K562 (cell line): Measurements from ENCODE around the gene LPAR4. TPM values are rescaled to one million over a fixed set of nuclear protein-coding genes. Genes with fewer than 3 reads are reported as not detected.
"Not testable (repeated sequence)": the region's sequence is repeated elsewhere in the genome, so short reads cannot be mapped to it uniquely, and the experiment has no call there.

Source experiments
- ATAC-seq: fragments of 200-7000 bp; cut with Tn5 transposase; 3 replicates; pipeline ENCODE4 v1.9.1; 2020; ENCODE audit warnings: moderate library complexity
- BruUV-seq: library from RNA; stranded (reverse); fragments of 400-500 nt; replicated peaks from 2 replicates; lab custom pipeline; 2021; lab: Mats Ljungman, UMichigan
- CTCF ChIA-PET: fragments of 300-600 bp; formaldehyde crosslinking; extraction: SDS; loops from one replicate; lab custom pipeline; 2021; ENCODE audit warnings: low intra/inter-chr PET ratio; lab: Yijun Ruan, JAX
- POLR2A ChIA-PET: fragments of 300-600, 350-650 bp; sonication (Branson Sonifier 250); formaldehyde crosslinking; extraction: SDS; loops from one replicate; lab custom pipeline; 2021; ENCODE audit warnings: antibody characterized with exemption, inconsistent platforms; lab: Yijun Ruan, JAX
- DNase-seq, 4 experiments: peaks; one replicate each; pipeline versions ENCODE4 v3.0.0 to v3.0.0-alpha.2; 2011 to 2018; ENCODE audit warnings: low spot score in 3 of 4, mixed read lengths in 3 of 4; ENCODE audit errors: extremely low read depth in 1 of 4
- FAIRE-seq: peaks from 2 replicates; lab custom pipeline; 2011; peaks lifted over from hg19 to GRCh38; lab: Jason Lieb, UNC
- H2AFZ ChIP-seq: 2 replicates; pipeline ENCODE4 v1.6.0; 2011; ENCODE audit warnings: low read depth, low read length, control low read depth, inconsistent platforms
- H3K27ac ChIP-seq: fragments of 200-600 bp; 3 replicates; pipeline ENCODE4 v1.8.0; 2011; ENCODE audit warnings: low read depth, mild to moderate bottlenecking, control low read depth, inconsistent platforms, low read length, moderate library complexity, mixed read lengths; ENCODE audit errors: extremely low read depth
- H3K27me3 ChIP-seq, 2 experiments: fragments of 300-600 bp in 1 of 2; 2 replicates in 1 of 2; 3 replicates in 1 of 2; pipeline versions ENCODE4 v1.6.0 to v1.8.0; 2011; ENCODE audit warnings: inconsistent platforms in 2 of 2, low read length in 2 of 2, mild to moderate bottlenecking in 1 of 2, mixed read lengths in 1 of 2, moderate library complexity in 1 of 2; ENCODE audit not compliant: control insufficient read depth in 2 of 2, insufficient read depth in 2 of 2
- H3K36me3 ChIP-seq: fragments of 300-600 bp; 3 replicates; pipeline ENCODE4 v1.8.0; 2011; ENCODE audit warnings: mild to moderate bottlenecking, low read length, inconsistent platforms; ENCODE audit not compliant: control insufficient read depth, insufficient read depth
- H3K4me1 ChIP-seq, 2 experiments: fragments of 200-600 bp in 1 of 2; replicated peaks in 1 of 2; 2 replicates in 1 of 2; 3 replicates in 1 of 2; pipeline versions ENCODE4 v1.5.1 to v1.8.0; 2011; ENCODE audit warnings: inconsistent platforms in 2 of 2, low read length in 2 of 2, mild to moderate bottlenecking in 1 of 2, mixed read lengths in 1 of 2, moderate library complexity in 1 of 2; ENCODE audit not compliant: control insufficient read depth in 2 of 2, insufficient read depth in 2 of 2
- H3K4me2 ChIP-seq: 2 replicates; pipeline ENCODE4 v1.6.1; 2011; ENCODE audit warnings: low read length, control low read depth, inconsistent platforms, mixed read lengths; ENCODE audit not compliant: insufficient read depth
- H3K4me3 ChIP-seq: fragments of 200-600 bp; sonication (generic), shearing (Covaris generic); 2 replicates; pipeline ENCODE4 v1.5.1; 2016; ENCODE audit warnings: control low read depth, inconsistent platforms
- H3K79me2 ChIP-seq: fragments of 200-600 bp; 3 replicates; pipeline ENCODE4 v1.8.0; 2011; ENCODE audit warnings: low read length, inconsistent platforms; ENCODE audit not compliant: control insufficient read depth, insufficient read depth
- H3K9ac ChIP-seq, 2 experiments: 2 replicates each; pipeline versions ENCODE4 v1.6.0 to v1.6.1; 2011; ENCODE audit warnings: low read depth in 2 of 2, low read length in 2 of 2, control low read depth in 1 of 2, inconsistent platforms in 1 of 2, mild to moderate bottlenecking in 1 of 2, mixed read lengths in 1 of 2; ENCODE audit not compliant: insufficient read depth in 1 of 2
- H3K9me1 ChIP-seq: one replicate; pipeline ENCODE4 v1.6.0; 2011; ENCODE audit warnings: inconsistent platforms, mild to moderate bottlenecking, low read length, moderate library complexity; ENCODE audit not compliant: control insufficient read depth, insufficient read depth
- H3K9me3 ChIP-seq: replicated peaks from 2 replicates; pipeline ENCODE4 v1.5.1; 2011; ENCODE audit warnings: low read depth, low read length, inconsistent platforms; ENCODE audit not compliant: control insufficient read depth, insufficient read depth
- H4K20me1 ChIP-seq: replicated peaks from 2 replicates; pipeline ENCODE4 v1.6.1; 2011; ENCODE audit warnings: low read length, inconsistent platforms, mixed read lengths; ENCODE audit not compliant: control insufficient read depth, insufficient read depth
- CEBPG ChIP-seq, 3 experiments: fragments of 200-800 bp in 1 of 3; sonication (Bioruptor generic) in 1 of 3; sonication (generic) in 1 of 3; formaldehyde crosslinking in 1 of 3; IDR thresholded peaks in 2 of 3; conservative IDR thresholded peaks in 1 of 3; 2 replicates each; pipeline versions ENCODE4 v1.6.1 to v1.8.0; 2016 to 2022; ENCODE audit warnings: missing compliant biosample characterization in 2 of 3, missing genetic modification characterization in 2 of 3, mild to moderate bottlenecking in 1 of 3, missing genetic modification reagents in 1 of 3
- HEY1 ChIP-seq: fragments of 250-450 bp; sonication (Bioruptor Pico); IDR thresholded peaks from 2 replicates; pipeline ENCODE4 v1.5.0; 2020; ENCODE audit warnings: mild to moderate bottlenecking, moderate library complexity, borderline replicate concordance
- HNRNPUL1 ChIP-seq: fragments of 200-400 bp; formaldehyde crosslinking; IDR thresholded peaks from 2 replicates; pipeline ENCODE4 v1.6.1; 2017; ENCODE audit warnings: low read length
- MECOM ChIP-seq: fragments of 250-450 bp; sonication (Bioruptor Pico); IDR thresholded peaks from 2 replicates; pipeline ENCODE4 v1.8.0; 2022; ENCODE audit warnings: inconsistent platforms
- TFAP4 ChIP-seq: sonication (generic); formaldehyde crosslinking; IDR thresholded peaks from 2 replicates; pipeline ENCODE4 v1.8.0; 2022; ENCODE audit warnings: missing genetic modification reagents, mild to moderate bottlenecking, moderate library complexity, borderline replicate concordance
- TSC22D4 ChIP-seq: fragments of 450-650 bp; IDR thresholded peaks from 2 replicates; pipeline ENCODE4 v1.6.1; 2016; ENCODE audit warnings: missing genetic modification characterization, missing biosample characterization, control low read depth
- ZNF12 ChIP-seq: sonication (generic); formaldehyde crosslinking; IDR thresholded peaks from 2 replicates; pipeline ENCODE4 v1.4.0; 2020; ENCODE audit warnings: mild to moderate bottlenecking, missing genetic modification reagents
- WGBS: fragments of 100-300 bp; shearing (Covaris generic); methylation state at CpG from one replicate; pipeline ENCODE4 v1.1.6; 2016; ENCODE audit warnings: low coverage, mixed read lengths; ENCODE audit not compliant: insufficient coverage; ENCODE audit errors: missing lambda C conversion rate; 5-methylcytosine and 5-hydroxymethylcytosine counted together
- in situ Hi-C: fragments of 300-500 bp; cut with MboI; formaldehyde crosslinking; loops from 4 replicates; pipeline ENCODE4 v1.15.0; 2018; ENCODE audit warnings: inconsistent platforms, mixed read lengths
- intact Hi-C: fragments of 100-400 bp; cut with micrococcal nuclease; formaldehyde crosslinking; loops from 2 replicates; pipeline ENCODE4 v1.14.2; 2022
- polyA plus RNA-seq, 8 experiments: library from polyadenylated mRNA; depleted of rRNA in 4 of 8; stranded (reverse) in 5 of 8; unstranded in 3 of 8; fragments of >200 nt; fragmentation: Nextera tagmentation in 2 of 8; fragmentation: Illumina TruSeq in 1 of 8; extraction: Ambion mirVana in 2 of 8; extraction: Trizol in 1 of 8; gene quantifications; 2 replicates each; pipeline versions ENCODE4 v1.2.1 to v1.2.3, GENCODE V29; 2011 to 2014; ENCODE audit warnings: inconsistent platforms in 1 of 8, missing spikeins in 1 of 8
- total RNA-seq, 7 experiments: library from RNA; depleted of rRNA in 6 of 7; stranded (reverse); fragments of >200 nt in 6 of 7; fragmentation: Illumina TruSeq in 2 of 7; extraction: Trizol in 2 of 7; gene quantifications; 2 replicates each; pipeline versions ENCODE4 v1.2.1 to v1.2.3, GENCODE V29; 2011 to 2021; ENCODE audit warnings: low replicate concordance in 1 of 7

LPAR4 gene
- total and polyA plus RNA-seq, 9 of the 15 experiments (the other 6 are each of a cell fraction or from before 2014, with no cell fraction given), result not detected

GRCh38 chrX:78801522-78801921, 54.0 kb downstream of the LPAR4 start:
- no TSS peak for BruUV-seq
- no peak overlapping the region for H3K9ac ChIP-seq
- CTCF ChIA-PET, result no interaction called here

GRCh38 chrX:78802526-78802925, 55.0 kb downstream of the LPAR4 start:
- CTCF ChIA-PET, BruUV-seq, H3K9me1 ChIP-seq, FAIRE-seq, H2AFZ ChIP-seq, H3K79me2 ChIP-seq, intact Hi-C loops, H3K9ac ChIP-seq, H3K27ac ChIP-seq, DNase-seq, ATAC-seq, H3K4me3 ChIP-seq, H3K9me3 ChIP-seq, H3K36me3 ChIP-seq, H3K4me1 ChIP-seq, H3K4me2 ChIP-seq, H3K27me3 ChIP-seq, H4K20me1 ChIP-seq, in situ Hi-C loops, POLR2A ChIA-PET: not testable (repeated sequence)
- WGBS, result 0% methylated on average over 2 of the region's 3 CpGs

More at GRCh38 chrX:78801522-78801921, 54.0 kb downstream of the LPAR4 start:
- Histone ChIP-seq H2AFZ (no peak overlapping the region), H3K4me1 (no peaks in the 10 kb centered on the region), H3K4me2 (no peak overlapping the region), H3K36me3 (no peaks in the 10 kb centered on the region), H3K79me2 (no peaks in the 10 kb centered on the region), H3K9me3 (no peaks in the 10 kb centered on the region), H3K4me3 (no peak overlapping the region), H3K9me1 (no peaks in the 10 kb centered on the region), H3K27ac (no peak overlapping the region), H3K27me3 (no peaks in the 10 kb centered on the region), H4K20me1 (no peaks in the 10 kb centered on the region)
- ATAC-seq (no peak), DNase-seq (no peak), FAIRE-seq (no peak)
- intact Hi-C loops, result no loop called here
- in situ Hi-C loops, result no loop called here
- POLR2A ChIA-PET, result no interaction called here
- no peak for TF ChIP-seq TFAP4 (CRISPR knock-in tag)
- TF ChIP-seq CEBPG (CRISPR knock-in tag; IDR thresholded peaks at IDR 0.05), result no peak
- no peak for TF ChIP-seq CEBPG (tag; conservative IDR thresholded peaks at IDR 0.05 in 1 of 2, IDR thresholded peaks at IDR 0.05 in 1 of 2)
- no peak for TF ChIP-seq ZNF12 (CRISPR knock-in tag)
- TF ChIP-seq MECOM (CRISPR knock-in tag), result no peak
- TF ChIP-seq HNRNPUL1, result no peak
- TF ChIP-seq HEY1 (CRISPR knock-in tag), result no peak
- TF ChIP-seq TSC22D4 (tag), result no peak
- WGBS, result 0% methylated on average over 1 of the region's 2 CpGs
